Lung (tissue), 12 donors: ENCODE measurements around the gene CTDSPL2. TPM values are rescaled to one million over a fixed set of nuclear protein-coding genes. Genes with fewer than 3 reads are reported as not detected.
"Not testable (repeated sequence)": the region's sequence is repeated elsewhere in the genome, so short reads cannot be mapped to it uniquely, and the experiment has no call there.

Experiments used
- ATAC-seq: fragments of 200-7000 bp; cut with Tn5 transposase; one replicate; pipeline ENCODE4 v1.9.1; 2020; ENCODE audit warnings: moderate number of reproducible peaks; ENCODE audit not compliant: insufficient read depth, low FRiP score
- DNase-seq, 3 donors: peaks; one replicate each; pipeline ENCODE4 v3.0.0-alpha.2; 2013 to 2017
- H3K27ac ChIP-seq, 2 donors: one replicate each; pipeline ENCODE4 v1.5.1; 2013; ENCODE audit warnings: mild to moderate bottlenecking in 2 of 2, moderate library complexity in 2 of 2, control low read depth in 1 of 2, inconsistent platforms in 1 of 2, low read depth in 1 of 2, low read length in 1 of 2
- H3K27me3 ChIP-seq, 3 donors: one replicate each; pipeline ENCODE4 v1.5.1; 2013; ENCODE audit warnings: low read length in 2 of 3; ENCODE audit not compliant: control insufficient read depth in 3 of 3, insufficient read depth in 3 of 3
- H3K36me3 ChIP-seq, 4 donors: one replicate each; pipeline ENCODE4 v1.5.1; 2013; ENCODE audit warnings: low read length in 4 of 4, mild to moderate bottlenecking in 1 of 4, moderate library complexity in 1 of 4; ENCODE audit not compliant: control insufficient read depth in 4 of 4, insufficient read depth in 4 of 4
- H3K4me1 ChIP-seq, 5 donors: one replicate each; pipeline ENCODE4 v1.5.1; 2013; ENCODE audit warnings: low read length in 5 of 5, mild to moderate bottlenecking in 2 of 5, moderate library complexity in 1 of 5; ENCODE audit not compliant: control insufficient read depth in 5 of 5, insufficient read depth in 5 of 5
- H3K4me3 ChIP-seq: one replicate; pipeline ENCODE4 v1.5.1; 2013; ENCODE audit warnings: mild to moderate bottlenecking, control low read depth, moderate library complexity
- H3K9ac ChIP-seq, 2 donors: one replicate each; pipeline ENCODE4 v1.5.1; 2013; ENCODE audit warnings: low read length in 2 of 2, control low read depth in 1 of 2; ENCODE audit not compliant: insufficient read depth in 1 of 2
- H3K9me3 ChIP-seq, 4 donors: one replicate each; pipeline ENCODE4 v1.5.1; 2013; ENCODE audit warnings: low read length in 3 of 4, mild to moderate bottlenecking in 1 of 4, moderate library complexity in 1 of 4; ENCODE audit not compliant: control insufficient read depth in 4 of 4, insufficient read depth in 3 of 4
- CTCF ChIP-seq: IDR thresholded peaks from 2 replicates; pipeline ENCODE4 v1.5.1; 2012; ENCODE audit warnings: mild to moderate bottlenecking; ENCODE audit errors: control extremely low read depth, extremely low read depth
- WGBS, 2 donors: extraction: QIAGEN DNeasy Blood & Tissue Kit; methylation state at CpG; one replicate each; pipeline ENCODE4 v1.1.7; 2013; 5-methylcytosine and 5-hydroxymethylcytosine counted together
- polyA plus RNA-seq, 2 donors: library from polyadenylated mRNA; stranded (reverse); fragments of 200-250 nt; gene quantifications; one replicate each; pipeline ENCODE4 v1.2.1, GENCODE V29; 2013
- total RNA-seq, 2 donors: library from RNA; depleted of rRNA in 1 of 2; stranded (reverse); fragments of >200 nt in 1 of 2; gene quantifications; one replicate each; pipeline ENCODE4 v1.2.1, GENCODE V29; 2014 to 2021
- donor health status: control.
- donor health status: control.
- donor health status: Bipolar disorder and iron deficiency.
- donor health status: healthy.
- donor health status: DM: yes; HTN: yes; CAD: no.

Gene CTDSPL2
- total and polyA plus RNA-seq, 4 donors, result 5.5 to 119 (median 19.0) TPM

- no peaks in the 10 kb centered on the region for H3K27me3 ChIP-seq
- H3K4me1 ChIP-seq, result peaks cover 0 to 11% (median 0%) of the 10 kb centered on the region in 5 donors
- no peak overlapping the region for H3K4me3 ChIP-seq
- H3K27ac ChIP-seq, result no peak overlapping the region
- no peak for TF ChIP-seq CTCF
- peaks cover 13 to 17% (median 16%) of the 10 kb centered on the region in 4 donors for H3K36me3 ChIP-seq
- H3K9ac ChIP-seq, result no peak overlapping the region
- no peaks in the 10 kb centered on the region for H3K9me3 ChIP-seq
- DNase-seq (no peak), ATAC-seq (no peak)
- 35 to 38% methylated on average over 3 of the region's 3 CpGs for WGBS, 2 donors
These were observed 122.8 kb downstream of the CTDSPL2 start for GRCh38 chr15:44550256-44550655.

GRCh38 chr15:44550734-44551133, 123.3 kb downstream of the CTDSPL2 start:
- Histone ChIP-seq H3K9ac (no peak overlapping the region), H3K4me3 (no peak overlapping the region), H3K9me3 (no peaks in the 10 kb centered on the region), H3K27ac (no peak overlapping the region), H3K36me3 (peaks cover 13 to 21% (median 19%) of the 10 kb centered on the region in 4 donors), H3K27me3 (no peaks in the 10 kb centered on the region), H3K4me1 (peaks cover 0 to 11% (median 0%) of the 10 kb centered on the region in 5 donors)
- WGBS, 2 donors, result 84 to 94% methylated on average over 4 of the region's 4 CpGs
- DNase-seq (no peak), ATAC-seq (no peak)
- no peak for TF ChIP-seq CTCF

GRCh38 chr15:44554934-44555723, 127.7 kb downstream of the CTDSPL2 start:
- Histone ChIP-seq H3K27ac (peak overlapping the region in 1 of 2 donors; percentile 53), H3K4me3 (no peak overlapping the region), H3K9ac (no peak overlapping the region), H3K9me3 (peaks cover 0 to 2% (median 0%) of the 10 kb centered on the region in 4 donors), H3K27me3 (no peaks in the 10 kb centered on the region), H3K36me3 (peaks cover 20 to 39% (median 35%) of the 10 kb centered on the region in 4 donors), H3K4me1 (peaks cover 0 to 4% (median 0%) of the 10 kb centered on the region in 5 donors)
- 80 to 83% methylated on average over 4 of the region's 4 CpGs for WGBS, 2 donors
- no peak for DNase-seq
- no peak for TF ChIP-seq CTCF
- ATAC-seq, result no peak

GRCh38 chr15:44560926-44561325, 133.5 kb downstream of the CTDSPL2 start:
- not testable (repeated sequence) for H3K27ac ChIP-seq, H3K4me1 ChIP-seq, H3K4me3 ChIP-seq, H3K9ac ChIP-seq, ATAC-seq, DNase-seq, H3K27me3 ChIP-seq
- peaks cover 0 to 11% (median 6%) of the 10 kb centered on the region in 4 donors for H3K9me3 ChIP-seq
- peaks cover 38 to 59% (median 49%) of the 10 kb centered on the region in 4 donors for H3K36me3 ChIP-seq
